Neural cell (in vitro differentiated cells): Measurements from ENCODE around the gene DUSP12. TPM values are rescaled to one million over a fixed set of nuclear protein-coding genes. Genes with fewer than 3 reads are reported as not detected.

Experiments used
- H2AFZ ChIP-seq: fragments of 200-600, 300-800 bp; sonication (generic), shearing (Covaris generic); 2 replicates; pipeline ENCODE4 v1.6.0; 2014; ENCODE audit warnings: low read depth, mild to moderate bottlenecking, antibody characterized with exemption, low read length, moderate library complexity
- H3F3A ChIP-seq: fragments of 200-600 bp; shearing (Covaris generic); 2 replicates; pipeline ENCODE4 v1.6.1; 2016; ENCODE audit warnings: mild to moderate bottlenecking, moderate library complexity, mixed read lengths, antibody characterized with exemption, low read length; ENCODE audit not compliant: insufficient read depth, poor library complexity, severe bottlenecking
- H3K27ac ChIP-seq: fragments of 200-600, 300-800 bp; sonication (generic), shearing (Covaris generic); 2 replicates; pipeline ENCODE4 v1.5.1; 2014; ENCODE audit warnings: mild to moderate bottlenecking, low read length, moderate library complexity
- H3K27me3 ChIP-seq: fragments of 300-800, 200-600 bp; sonication (generic), shearing (Covaris generic); 2 replicates; pipeline ENCODE4 v1.6.0; 2014; ENCODE audit warnings: mild to moderate bottlenecking, low read depth, low read length, moderate library complexity; ENCODE audit not compliant: insufficient read depth
- H3K36me3 ChIP-seq: fragments of 300-800, 200-600 bp; sonication (generic), shearing (Covaris generic); 2 replicates; pipeline ENCODE4 v1.5.1; 2014; ENCODE audit warnings: mild to moderate bottlenecking, antibody characterized with exemption, low read length, moderate library complexity; ENCODE audit not compliant: insufficient read depth
- H3K4me2 ChIP-seq: fragments of 300-800, 200-600 bp; sonication (generic), shearing (Covaris generic); 2 replicates; pipeline ENCODE4 v1.6.0; 2014; ENCODE audit warnings: mild to moderate bottlenecking, low read length
- H3K4me3 ChIP-seq: fragments of 300-800, 200-600 bp; sonication (generic), shearing (Covaris generic); 2 replicates; pipeline ENCODE4 v1.5.1; 2014; ENCODE audit warnings: mild to moderate bottlenecking, low read length, moderate library complexity
- H3K79me2 ChIP-seq: fragments of 200-600 bp; shearing (Covaris generic); replicated peaks from 2 replicates; pipeline ENCODE4 v1.6.0; 2014; ENCODE audit warnings: mild to moderate bottlenecking, low read length, moderate library complexity; ENCODE audit not compliant: insufficient read depth
- H3K9ac ChIP-seq: fragments of 300-800, 200-600 bp; sonication (generic), shearing (Covaris generic); 2 replicates; pipeline ENCODE4 v1.6.1; 2016; ENCODE audit warnings: mild to moderate bottlenecking, low read length, mixed read lengths
- H3K9me2 ChIP-seq: fragments of 200-600 bp; shearing (Covaris generic); 2 replicates; pipeline ENCODE4 v1.6.1; 2016; ENCODE audit warnings: mild to moderate bottlenecking, low read length, mixed read lengths; ENCODE audit not compliant: insufficient read depth
- H3K9me3 ChIP-seq: fragments of 200-600, 300-800 bp; sonication (generic), shearing (Covaris generic); 2 replicates; pipeline ENCODE4 v1.6.1; 2016; ENCODE audit warnings: mild to moderate bottlenecking, mixed run types, low read length, moderate library complexity, mixed read lengths
- H4K20me1 ChIP-seq: fragments of 200-600 bp; shearing (Covaris generic); 2 replicates; pipeline ENCODE4 v1.6.1; 2016; ENCODE audit warnings: mild to moderate bottlenecking, mixed run types; ENCODE audit not compliant: insufficient read depth
- EP300 ChIP-seq: fragments of 450-650 bp; conservative IDR thresholded peaks from 2 replicates; pipeline ENCODE4 v1.6.1; 2014; ENCODE audit warnings: antibody characterized with exemption, mild to moderate bottlenecking, moderate library complexity; ENCODE audit not compliant: poor library complexity, severe bottlenecking
- EZH2 ChIP-seq: fragments of 200-600, 300-800 bp; shearing (Covaris generic), sonication (generic); IDR thresholded peaks from 2 replicates; pipeline ENCODE4 v1.6.1; 2014; ENCODE audit warnings: antibody characterized with exemption, low read length, borderline replicate concordance, mild to moderate bottlenecking; ENCODE audit not compliant: insufficient read depth, poor library complexity, severe bottlenecking
- MXI1 ChIP-seq: fragments of 450-650 bp; conservative IDR thresholded peaks from 2 replicates; pipeline ENCODE4 v1.6.1; 2014; ENCODE audit warnings: antibody characterized with exemption, mild to moderate bottlenecking; ENCODE audit not compliant: poor library complexity, severe bottlenecking
- POLR2AphosphoS5 ChIP-seq: IDR thresholded peaks from 2 replicates; pipeline ENCODE4 v1.6.1; 2012
- RAD21 ChIP-seq: fragments of 450-650 bp; conservative IDR thresholded peaks from 2 replicates; pipeline ENCODE4 v1.6.1; 2014; ENCODE audit warnings: antibody characterized with exemption, mild to moderate bottlenecking, moderate library complexity
- SMC3 ChIP-seq: fragments of 450-650 bp; conservative IDR thresholded peaks from 2 replicates; pipeline ENCODE4 v1.6.1; 2014; ENCODE audit warnings: antibody characterized with exemption, mild to moderate bottlenecking, moderate library complexity; ENCODE audit not compliant: poor library complexity
- TAF1 ChIP-seq: IDR thresholded peaks from 2 replicates; pipeline ENCODE4 v1.6.1; 2012; ENCODE audit warnings: low read depth
- polyA plus RNA-seq: library from polyadenylated mRNA; depleted of rRNA; stranded (reverse); fragments of >200 nt; gene quantifications from 2 replicates; pipeline ENCODE4 v1.2.3, GENCODE V29; 2014
- TF ChIP-seq, protein P1 (sequence below): IDR thresholded peaks from 2 replicates; pipeline ENCODE4 v1.6.1; 2012; ENCODE audit warnings: borderline replicate concordance
- TF ChIP-seq, protein P2 (sequence below): fragments of 450-650 bp; IDR thresholded peaks from 2 replicates; pipeline ENCODE4 v1.5.1; 2014; ENCODE audit warnings: antibody characterized with exemption, mild to moderate bottlenecking, moderate library complexity; ENCODE audit not compliant: poor library complexity, severe bottlenecking

DUSP12 gene
- polyA plus RNA-seq, 1 donor from 2014 or later = 209 TPM

DNA sequence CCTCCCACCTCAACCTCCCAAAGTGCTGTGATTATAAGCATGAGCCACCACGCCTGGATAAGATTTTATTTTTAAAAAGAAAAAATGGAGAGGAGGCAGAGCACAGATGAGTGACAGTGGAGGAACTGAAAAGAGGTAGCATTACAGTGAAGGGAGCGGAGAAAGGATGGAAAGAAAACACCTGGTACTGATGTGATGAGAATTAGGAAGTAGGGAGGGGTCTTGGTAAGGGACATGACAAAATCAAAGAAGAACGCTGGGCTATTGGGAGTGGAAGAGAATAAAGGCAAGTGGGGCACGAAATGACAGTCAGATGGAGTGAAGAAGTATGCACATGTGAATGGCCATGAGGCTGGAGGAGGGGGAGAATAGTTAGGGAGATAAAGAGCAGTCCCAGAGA, 40.2 kb upstream of the DUSP12 start:
- Histone ChIP-seq H3K9me2 (no peaks in the 10 kb centered on the region), H3K79me2 (no peaks in the 10 kb centered on the region), H2AFZ (no peak overlapping the region), H3K4me2 (no peak overlapping the region), H3F3A (no peaks in the 10 kb centered on the region), H4K20me1 (no peaks in the 10 kb centered on the region), H3K4me3 (no peak overlapping the region), H3K36me3 (no peaks in the 10 kb centered on the region), H3K9me3 (no peaks in the 10 kb centered on the region), H3K27me3 (no peaks in the 10 kb centered on the region), H3K9ac (no peak overlapping the region), H3K27ac (no peak overlapping the region)
- TF ChIP-seq, protein P1, sequence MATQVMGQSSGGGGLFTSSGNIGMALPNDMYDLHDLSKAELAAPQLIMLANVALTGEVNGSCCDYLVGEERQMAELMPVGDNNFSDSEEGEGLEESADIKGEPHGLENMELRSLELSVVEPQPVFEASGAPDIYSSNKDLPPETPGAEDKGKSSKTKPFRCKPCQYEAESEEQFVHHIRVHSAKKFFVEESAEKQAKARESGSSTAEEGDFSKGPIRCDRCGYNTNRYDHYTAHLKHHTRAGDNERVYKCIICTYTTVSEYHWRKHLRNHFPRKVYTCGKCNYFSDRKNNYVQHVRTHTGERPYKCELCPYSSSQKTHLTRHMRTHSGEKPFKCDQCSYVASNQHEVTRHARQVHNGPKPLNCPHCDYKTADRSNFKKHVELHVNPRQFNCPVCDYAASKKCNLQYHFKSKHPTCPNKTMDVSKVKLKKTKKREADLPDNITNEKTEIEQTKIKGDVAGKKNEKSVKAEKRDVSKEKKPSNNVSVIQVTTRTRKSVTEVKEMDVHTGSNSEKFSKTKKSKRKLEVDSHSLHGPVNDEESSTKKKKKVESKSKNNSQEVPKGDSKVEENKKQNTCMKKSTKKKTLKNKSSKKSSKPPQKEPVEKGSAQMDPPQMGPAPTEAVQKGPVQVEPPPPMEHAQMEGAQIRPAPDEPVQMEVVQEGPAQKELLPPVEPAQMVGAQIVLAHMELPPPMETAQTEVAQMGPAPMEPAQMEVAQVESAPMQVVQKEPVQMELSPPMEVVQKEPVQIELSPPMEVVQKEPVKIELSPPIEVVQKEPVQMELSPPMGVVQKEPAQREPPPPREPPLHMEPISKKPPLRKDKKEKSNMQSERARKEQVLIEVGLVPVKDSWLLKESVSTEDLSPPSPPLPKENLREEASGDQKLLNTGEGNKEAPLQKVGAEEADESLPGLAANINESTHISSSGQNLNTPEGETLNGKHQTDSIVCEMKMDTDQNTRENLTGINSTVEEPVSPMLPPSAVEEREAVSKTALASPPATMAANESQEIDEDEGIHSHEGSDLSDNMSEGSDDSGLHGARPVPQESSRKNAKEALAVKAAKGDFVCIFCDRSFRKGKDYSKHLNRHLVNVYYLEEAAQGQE = no peak
- no peak for TF ChIP-seq MXI1
- TF ChIP-seq SMC3 = no peak
- TF ChIP-seq TAF1 = no peak
- TF ChIP-seq EZH2 = no peak
- TF ChIP-seq RAD21 = no peak
- TF ChIP-seq EP300 = no peak
- TF ChIP-seq POLR2AphosphoS5 = no peak

DNA sequence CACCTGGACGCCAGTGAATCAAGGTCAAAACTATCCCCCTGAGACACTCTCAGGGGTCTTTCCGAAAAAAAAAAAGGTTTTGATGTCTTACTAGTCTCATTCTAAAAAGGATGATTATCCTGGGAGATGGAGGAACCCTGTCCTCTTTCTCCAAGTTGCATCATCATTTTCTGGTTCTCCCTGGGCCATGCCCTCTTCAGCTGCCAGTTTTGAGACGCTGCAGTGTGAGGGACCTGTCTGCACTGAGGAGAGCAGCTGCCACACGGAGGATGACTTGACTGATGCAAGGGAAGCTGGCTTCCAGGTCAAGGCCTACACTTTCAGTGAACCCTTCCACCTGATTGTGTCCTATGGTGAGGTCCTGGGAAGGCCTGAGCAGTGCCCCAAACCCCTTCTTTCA, 39.0 kb upstream of the DUSP12 start:
- no peak overlapping the region for H2AFZ ChIP-seq
- TF ChIP-seq POLR2AphosphoS5 (no peak), EZH2 (no peak), MXI1 (no peak), EP300 (no peak), TAF1 (no peak), SMC3 (no peak)
- TF ChIP-seq, protein P2, sequence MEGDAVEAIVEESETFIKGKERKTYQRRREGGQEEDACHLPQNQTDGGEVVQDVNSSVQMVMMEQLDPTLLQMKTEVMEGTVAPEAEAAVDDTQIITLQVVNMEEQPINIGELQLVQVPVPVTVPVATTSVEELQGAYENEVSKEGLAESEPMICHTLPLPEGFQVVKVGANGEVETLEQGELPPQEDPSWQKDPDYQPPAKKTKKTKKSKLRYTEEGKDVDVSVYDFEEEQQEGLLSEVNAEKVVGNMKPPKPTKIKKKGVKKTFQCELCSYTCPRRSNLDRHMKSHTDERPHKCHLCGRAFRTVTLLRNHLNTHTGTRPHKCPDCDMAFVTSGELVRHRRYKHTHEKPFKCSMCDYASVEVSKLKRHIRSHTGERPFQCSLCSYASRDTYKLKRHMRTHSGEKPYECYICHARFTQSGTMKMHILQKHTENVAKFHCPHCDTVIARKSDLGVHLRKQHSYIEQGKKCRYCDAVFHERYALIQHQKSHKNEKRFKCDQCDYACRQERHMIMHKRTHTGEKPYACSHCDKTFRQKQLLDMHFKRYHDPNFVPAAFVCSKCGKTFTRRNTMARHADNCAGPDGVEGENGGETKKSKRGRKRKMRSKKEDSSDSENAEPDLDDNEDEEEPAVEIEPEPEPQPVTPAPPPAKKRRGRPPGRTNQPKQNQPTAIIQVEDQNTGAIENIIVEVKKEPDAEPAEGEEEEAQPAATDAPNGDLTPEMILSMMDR = no peak
- TF ChIP-seq, protein P1 = no peak
- H3K27ac ChIP-seq = no peak overlapping the region
- H3K9me2 ChIP-seq = no peaks in the 10 kb centered on the region
- H3K9me3 ChIP-seq = no peaks in the 10 kb centered on the region
- no peaks in the 10 kb centered on the region for H3K36me3 ChIP-seq
- H3K4me2 ChIP-seq = no peak overlapping the region
- no peak overlapping the region for H3K9ac ChIP-seq
- no peaks in the 10 kb centered on the region for H3K79me2 ChIP-seq
- no peak overlapping the region for H3K4me3 ChIP-seq
- H3F3A ChIP-seq = no peaks in the 10 kb centered on the region
- H3K27me3 ChIP-seq = no peaks in the 10 kb centered on the region
- H4K20me1 ChIP-seq = no peaks in the 10 kb centered on the region
